OCI-LY7 (cell line): ENCODE measurements around the gene TTC33.

Source experiments
- CTCF ChIP-seq: fragments of 200-600 bp; sonication (generic); conservative IDR thresholded peaks from 2 replicates; pipeline ENCODE4 v1.5.1; 2014; ENCODE audit warnings: mild to moderate bottlenecking, antibody characterized with exemption, low read length, moderate library complexity, mixed read lengths
- EZH2phosphoT487 ChIP-seq: fragments of 200-600 bp; sonication (generic); IDR thresholded peaks from 2 replicates; pipeline ENCODE4 v1.6.1; 2018; ENCODE audit warnings: low read depth, borderline replicate concordance, mild to moderate bottlenecking, mixed run types, antibody characterized with exemption, low read length, moderate library complexity, mixed read lengths

GRCh38 chr5:40514976-40515375, 240.8 kb downstream of the TTC33 start:
- TF ChIP-seq CTCF (no peak), EZH2phosphoT487 (no peak)
